ENCODE data around the gene GPR68. TPM values are rescaled to one million over a fixed set of nuclear protein-coding genes. Genes with fewer than 3 reads are reported as not detected.

GPR68 gene
- total RNA-seq, 4 donors from 2014 or later, result 0.95 to 4.3 (median 1.6) TPM

DNA sequence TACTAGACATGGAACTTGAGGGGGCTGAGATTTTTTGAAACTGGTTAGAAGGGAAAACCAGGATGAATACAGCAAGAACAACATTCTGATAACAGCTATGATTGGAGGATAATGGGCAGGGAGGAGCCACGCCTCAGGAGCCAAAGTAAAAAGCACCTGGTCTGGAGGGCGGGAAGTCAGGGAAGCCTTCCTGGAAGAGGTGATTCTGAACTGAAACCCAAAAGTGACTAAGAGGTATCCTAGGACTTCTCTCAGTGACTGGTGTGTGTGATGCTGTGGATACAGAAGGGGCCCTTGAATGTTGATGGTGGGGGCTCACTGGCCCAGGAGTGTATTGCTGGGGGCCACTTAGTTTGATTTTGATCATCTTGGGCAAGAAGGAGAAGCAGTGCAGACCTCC is 18.8 kb upstream of the GPR68 start:
- Histone ChIP-seq H3K4me3 (no peak overlapping the region), H3K27ac (no peak overlapping the region), H3K4me1 (peaks cover 27% of the 10 kb centered on the region), H3K9me3 (no peaks in the 10 kb centered on the region), H3K36me3 (no peaks in the 10 kb centered on the region), H3K27me3 (peaks cover 6% of the 10 kb centered on the region)
- WGBS, result 90% methylated on average over 2 of the region's 2 CpGs
- TF ChIP-seq POLR2AphosphoS5 (IDR thresholded peaks at IDR 0.05), result no peak
- TF ChIP-seq, protein P1, sequence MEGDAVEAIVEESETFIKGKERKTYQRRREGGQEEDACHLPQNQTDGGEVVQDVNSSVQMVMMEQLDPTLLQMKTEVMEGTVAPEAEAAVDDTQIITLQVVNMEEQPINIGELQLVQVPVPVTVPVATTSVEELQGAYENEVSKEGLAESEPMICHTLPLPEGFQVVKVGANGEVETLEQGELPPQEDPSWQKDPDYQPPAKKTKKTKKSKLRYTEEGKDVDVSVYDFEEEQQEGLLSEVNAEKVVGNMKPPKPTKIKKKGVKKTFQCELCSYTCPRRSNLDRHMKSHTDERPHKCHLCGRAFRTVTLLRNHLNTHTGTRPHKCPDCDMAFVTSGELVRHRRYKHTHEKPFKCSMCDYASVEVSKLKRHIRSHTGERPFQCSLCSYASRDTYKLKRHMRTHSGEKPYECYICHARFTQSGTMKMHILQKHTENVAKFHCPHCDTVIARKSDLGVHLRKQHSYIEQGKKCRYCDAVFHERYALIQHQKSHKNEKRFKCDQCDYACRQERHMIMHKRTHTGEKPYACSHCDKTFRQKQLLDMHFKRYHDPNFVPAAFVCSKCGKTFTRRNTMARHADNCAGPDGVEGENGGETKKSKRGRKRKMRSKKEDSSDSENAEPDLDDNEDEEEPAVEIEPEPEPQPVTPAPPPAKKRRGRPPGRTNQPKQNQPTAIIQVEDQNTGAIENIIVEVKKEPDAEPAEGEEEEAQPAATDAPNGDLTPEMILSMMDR (IDR thresholded peaks at IDR 0.05), result no peak
- TF ChIP-seq POLR2A (IDR thresholded peaks at IDR 0.05), result no peak
- TF ChIP-seq EP300 (IDR thresholded peaks at IDR 0.05), result no peak
- DNase-seq (ENCODE audit: low spot score in 2 of 2), result no peak

DNA sequence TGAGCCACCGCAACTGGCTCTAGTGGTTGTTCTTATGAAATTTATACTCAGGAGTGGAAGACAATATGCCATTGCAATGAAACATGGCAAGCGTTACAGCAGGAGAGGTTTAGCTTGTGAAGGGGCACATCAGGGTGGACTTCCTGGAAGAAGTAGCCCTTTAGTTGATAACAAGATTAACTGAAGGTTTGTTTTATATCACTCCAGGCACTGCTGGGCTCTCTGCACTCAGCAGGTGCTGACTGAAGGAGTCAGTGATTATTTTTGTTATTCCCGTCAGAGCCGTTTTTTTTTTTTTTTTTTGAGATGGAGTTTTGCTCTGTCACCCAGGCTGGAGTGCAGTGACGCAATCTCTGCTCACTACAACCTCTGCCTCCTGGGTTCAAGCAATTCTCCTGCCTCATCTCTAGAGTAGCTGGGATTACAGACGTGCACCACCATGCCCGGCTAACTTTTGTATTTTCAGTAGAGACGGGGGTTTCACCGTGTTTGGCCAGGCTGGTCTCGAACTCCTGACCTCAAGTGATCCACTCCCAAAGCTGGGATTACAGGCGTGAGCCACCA is 17.6 kb upstream of the GPR68 start:
- Histone ChIP-seq H3K4me3 (no peak overlapping the region), H3K36me3 (no peaks in the 10 kb centered on the region), H3K27ac (no peak overlapping the region), H3K27me3 (peaks cover 6% of the 10 kb centered on the region), H3K9me3 (no peaks in the 10 kb centered on the region), H3K4me1 (peaks cover 36% of the 10 kb centered on the region)
- TF ChIP-seq POLR2AphosphoS5 (IDR thresholded peaks at IDR 0.05) (no peak), EP300 (IDR thresholded peaks at IDR 0.05) (no peak), POLR2A (IDR thresholded peaks at IDR 0.05) (no peak)
- TF ChIP-seq, protein P1 (IDR thresholded peaks at IDR 0.05), result no peak
- DNase-seq (ENCODE audit: low spot score in 2 of 2), result no peak
- 91% methylated on average over 11 of the region's 11 CpGs for WGBS

DNA sequence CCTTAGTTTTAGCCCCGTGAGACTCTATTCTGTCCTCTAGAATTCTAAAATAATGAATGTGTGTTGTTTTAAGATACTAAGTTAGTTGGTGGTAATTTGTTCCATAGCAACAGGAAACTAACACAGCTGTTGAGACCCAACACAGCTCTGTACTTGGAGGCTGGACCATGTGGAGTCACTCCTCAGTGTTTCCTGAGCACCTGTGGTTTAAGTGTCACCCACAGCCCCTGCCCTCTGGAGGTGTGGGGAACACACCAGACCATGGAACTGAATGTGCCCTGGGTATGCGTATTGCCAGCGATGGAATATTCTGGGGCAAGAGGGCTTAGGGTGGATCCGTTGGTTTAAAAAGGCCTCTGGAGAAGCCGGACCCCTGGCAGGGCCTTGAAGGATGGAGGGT is 16.6 kb upstream of the GPR68 start:
- 94% methylated on average over 5 of the region's 5 CpGs for WGBS
- Histone ChIP-seq H3K27ac (no peak overlapping the region), H3K9me3 (no peaks in the 10 kb centered on the region)

DNA sequence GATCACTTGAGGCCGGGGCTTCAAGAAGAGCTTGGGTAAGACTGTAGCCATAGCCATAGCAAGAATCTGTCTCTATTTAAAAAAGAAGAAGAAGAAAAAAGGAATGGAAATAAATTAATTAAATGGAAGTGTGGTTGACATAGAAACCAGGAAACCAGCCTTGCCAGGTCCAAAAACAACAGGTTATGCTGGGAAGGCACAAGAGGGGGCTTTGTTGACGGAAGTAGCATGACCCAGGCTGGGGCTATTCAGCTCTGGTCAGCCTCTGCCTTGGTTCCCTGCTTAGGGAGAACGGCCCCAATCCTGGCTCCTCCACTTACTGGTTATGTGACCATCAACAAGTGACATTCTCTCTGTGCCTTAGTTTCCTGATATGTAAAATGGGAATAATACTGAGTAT is 14.4 kb upstream of the GPR68 start:
- TF ChIP-seq EP300 (IDR thresholded peaks at IDR 0.05) (no peak), POLR2AphosphoS5 (IDR thresholded peaks at IDR 0.05) (no peak), POLR2A (IDR thresholded peaks at IDR 0.05) (no peak)
- TF ChIP-seq, protein P1 (IDR thresholded peaks at IDR 0.05), result no peak
- H3K36me3 ChIP-seq, result no peaks in the 10 kb centered on the region
- H3K4me3 ChIP-seq, result no peak overlapping the region
- H3K27ac ChIP-seq, result no peak overlapping the region
- peaks cover 21% of the 10 kb centered on the region for H3K4me1 ChIP-seq
- H3K9me3 ChIP-seq, result no peaks in the 10 kb centered on the region
- peaks cover 5% of the 10 kb centered on the region for H3K27me3 ChIP-seq
- DNase-seq (ENCODE audit: low spot score in 2 of 2), result no peak
- WGBS, result 92% methylated on average over 3 of the region's 3 CpGs

More for the DNA sequence above, 16.6 kb upstream of the GPR68 start:
- peaks cover 6% of the 10 kb centered on the region for H3K27me3 ChIP-seq
- peaks cover 36% of the 10 kb centered on the region for H3K4me1 ChIP-seq
- DNase-seq (ENCODE audit: low spot score in 2 of 2), result no peak
- no peak for TF ChIP-seq POLR2A (IDR thresholded peaks at IDR 0.05)
- no peak for TF ChIP-seq POLR2AphosphoS5 (IDR thresholded peaks at IDR 0.05)
- TF ChIP-seq EP300 (IDR thresholded peaks at IDR 0.05), result no peak
- TF ChIP-seq, protein P1 (IDR thresholded peaks at IDR 0.05), result no peak
- H3K36me3 ChIP-seq, result no peaks in the 10 kb centered on the region
- H3K4me3 ChIP-seq, result no peak overlapping the region

DNA sequence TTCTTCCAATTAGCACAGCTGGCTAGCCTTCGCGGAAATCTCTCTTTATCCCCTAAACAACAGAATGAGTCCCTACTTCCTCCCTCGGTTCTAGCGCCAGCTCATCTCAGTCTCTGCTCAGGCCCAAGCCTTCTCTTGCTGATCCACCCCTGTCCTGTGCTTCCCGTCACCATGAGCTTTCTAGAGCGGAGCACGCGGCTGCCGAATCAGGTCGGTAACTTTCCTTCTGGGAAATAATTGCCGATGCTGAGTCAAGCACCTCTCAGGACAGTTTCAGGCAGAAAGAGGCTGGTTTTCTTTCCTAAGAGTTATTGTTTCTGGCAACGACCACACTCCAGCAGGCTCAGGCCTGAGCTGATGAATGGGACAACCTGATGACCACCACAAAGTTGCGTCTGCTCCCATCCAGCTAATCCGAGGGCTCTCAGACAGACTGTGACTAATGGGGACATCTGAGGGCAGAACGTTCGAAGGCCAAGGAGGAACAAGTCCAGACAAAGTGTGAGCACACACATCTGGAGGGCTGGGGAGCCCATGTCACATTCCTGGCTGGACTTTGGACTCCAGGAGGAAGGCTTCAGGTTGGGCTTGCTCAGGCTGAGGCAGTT is 13.6 kb upstream of the GPR68 start:
- H3K4me3 ChIP-seq, result no peak overlapping the region
- TF ChIP-seq POLR2AphosphoS5 (IDR thresholded peaks at IDR 0.05), result no peak
- no peak for TF ChIP-seq POLR2A (IDR thresholded peaks at IDR 0.05)
- TF ChIP-seq, protein P1 (IDR thresholded peaks at IDR 0.05), result no peak
- no peak for TF ChIP-seq EP300 (IDR thresholded peaks at IDR 0.05)
- 51% methylated on average over 16 of the region's 16 CpGs for WGBS
- H3K9me3 ChIP-seq, result no peaks in the 10 kb centered on the region
- no peak overlapping the region for H3K27ac ChIP-seq
- peaks cover 24% of the 10 kb centered on the region for H3K4me1 ChIP-seq
- no peaks in the 10 kb centered on the region for H3K27me3 ChIP-seq
- DNase-seq (ENCODE audit: low spot score in 2 of 2), result no peak
- H3K36me3 ChIP-seq, result no peaks in the 10 kb centered on the region

Data from suprapubic skin (tissue), 4 donors.